ENCODE data around the gene TBPL1. TPM values are rescaled to one million over a fixed set of nuclear protein-coding genes. Genes with fewer than 3 reads are reported as not detected.

The TBPL1 gene
- total RNA-seq (2022; extraction: Qiagen RNA extraction): 21.5 to 26.8 TPM (median 26.6 TPM) in 5 replicates

DNA sequence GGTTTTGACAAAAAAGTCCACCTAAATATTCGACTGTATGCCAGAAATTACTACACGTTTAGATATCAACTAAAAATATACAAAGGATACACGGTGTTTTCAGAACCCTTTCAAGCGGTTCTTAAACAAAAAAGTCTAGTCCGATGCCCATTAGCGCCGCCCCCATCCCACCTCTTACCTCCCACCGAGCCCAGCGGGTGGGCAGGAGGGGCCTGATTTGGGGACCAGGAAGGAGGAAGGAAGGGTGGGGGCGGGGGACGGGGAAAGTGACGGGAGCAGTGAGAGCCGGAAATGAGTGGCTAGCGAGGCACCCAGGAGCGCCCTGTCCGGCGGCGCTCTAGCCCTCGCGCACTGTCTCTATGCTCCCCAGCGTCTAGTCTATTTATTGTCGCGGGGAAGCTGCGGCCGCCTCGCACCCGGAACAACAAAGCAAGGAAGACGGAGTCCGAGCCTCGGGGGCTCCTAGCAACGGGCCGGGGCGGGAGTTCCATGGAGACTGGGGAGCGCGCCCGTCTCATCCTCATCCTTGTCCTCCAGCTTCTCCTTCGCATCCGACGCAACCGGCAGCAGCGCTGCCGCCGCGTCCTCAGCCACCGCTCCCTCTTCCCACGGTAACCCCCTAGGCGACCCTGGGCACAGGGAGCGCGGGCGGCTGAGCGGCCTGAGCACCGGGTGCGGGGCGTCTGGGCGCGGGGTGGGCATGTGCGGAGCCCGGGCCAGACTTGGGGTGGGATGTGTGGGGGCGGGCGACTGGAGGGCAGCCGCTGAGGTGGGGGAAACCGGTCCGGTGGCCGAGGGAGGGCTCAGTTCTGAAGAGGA is at the start of gene TBPL1:
Gene TBPL1 (plus strand): TSS at position 410 of the 819 bp plus-strand sequence. CDS start 26,902 bp downstream, outside the sequence.

Other genes with a start within 250 kb of the TBPL1 start
- gene TCF21, start 64.1 kb upstream of the TBPL1 start, total RNA-seq (2022; extraction: Qiagen RNA extraction): 0.03 to 0.08 TPM (median 0.06 TPM) in 5 replicates
- 0.34 to 0.52 TPM (median 0.37 TPM) in 5 replicates for gene SLC2A12, start 99.4 kb downstream of the TBPL1 start, total RNA-seq (2022; extraction: Qiagen RNA extraction)